HepG2 (cell line): Measurements from ENCODE around the gene NAMPT. TPM values are rescaled to one million over a fixed set of nuclear protein-coding genes. Genes with fewer than 3 reads are reported as not detected.

Experiments used
- ATAC-seq: fragments of 200-7000 bp; cut with Tn5 transposase; 3 replicates; pipeline ENCODE4 v1.9.1; 2020; ENCODE audit warnings: mild to moderate bottlenecking, moderate library complexity
- BruUV-seq: library from RNA; stranded (reverse); fragments of 400-500 nt; replicated peaks from 2 replicates; lab custom pipeline; 2021; lab: Mats Ljungman, UMichigan
- CTCF ChIA-PET: fragments of 300-600 bp; formaldehyde crosslinking; extraction: SDS; loops from one replicate; lab custom pipeline; 2021; ENCODE audit warnings: low total read pairs, inconsistent platforms, low intra/inter-chr PET ratio; lab: Yijun Ruan, JAX
- POLR2A ChIA-PET: fragments of 350-600 bp; sonication (Branson Sonifier 250); formaldehyde crosslinking; loops from one replicate; lab custom pipeline; 2020; ENCODE audit warnings: antibody characterized with exemption, inconsistent platforms; lab: Yijun Ruan, JAX
- DNase-seq: peaks from one replicate; pipeline ENCODE4 v3.0.0-alpha.2; 2015; ENCODE audit warnings: low spot score
- FAIRE-seq: peaks from 3 replicates; lab custom pipeline; 2011; peaks lifted over from hg19 to GRCh38; lab: Jason Lieb, UNC
- H2AFZ ChIP-seq: one replicate; pipeline ENCODE4 v1.6.1; 2011; ENCODE audit warnings: low read length, inconsistent platforms
- H3K27ac ChIP-seq: fragments of 300-600 bp; 3 replicates; pipeline ENCODE4 v1.8.0; 2011; ENCODE audit warnings: mixed run types, mild to moderate bottlenecking, mixed read lengths, low read length, inconsistent platforms; ENCODE audit not compliant: insufficient read depth; ENCODE audit errors: extremely low read length
- H3K27me3 ChIP-seq, 2 experiments: fragments of 200-600 bp in 1 of 2; 2 replicates in 1 of 2; 3 replicates in 1 of 2; pipeline versions ENCODE4 v1.6.0 to v1.8.0; 2011; ENCODE audit warnings: low read length in 2 of 2, mild to moderate bottlenecking in 2 of 2, moderate library complexity in 2 of 2, inconsistent platforms in 1 of 2; ENCODE audit not compliant: insufficient read depth in 2 of 2, control insufficient read depth in 1 of 2
- H3K36me3 ChIP-seq, 2 experiments: fragments of 200-600 bp in 1 of 2; replicated peaks in 1 of 2; 2 replicates in 1 of 2; 3 replicates in 1 of 2; pipeline versions ENCODE4 v1.5.1 to v1.8.0; 2011; ENCODE audit warnings: low read length in 2 of 2, inconsistent platforms in 1 of 2; ENCODE audit not compliant: insufficient read depth in 2 of 2, control insufficient read depth in 1 of 2
- H3K4me1 ChIP-seq: 2 replicates; pipeline ENCODE4 v1.5.1; 2012; ENCODE audit warnings: low read length, inconsistent platforms; ENCODE audit not compliant: insufficient read depth
- H3K4me2 ChIP-seq: 2 replicates; pipeline ENCODE4 v1.6.0; 2011; ENCODE audit warnings: low read depth, low read length, inconsistent platforms
- H3K4me3 ChIP-seq, 3 experiments: fragments of 200-600 bp in 1 of 3; sonication (generic), shearing (Covaris generic) in 1 of 3; replicated peaks in 1 of 3; 2 replicates each; pipeline ENCODE4 v1.5.1; 2011 to 2016; ENCODE audit warnings: low read length in 3 of 3, inconsistent platforms in 2 of 3, low read depth in 2 of 3, mild to moderate bottlenecking in 2 of 3, control low read depth in 1 of 3, mixed read lengths in 1 of 3; ENCODE audit not compliant: insufficient read depth in 1 of 3
- H3K79me2 ChIP-seq: one replicate; pipeline ENCODE4 v1.6.1; 2011; ENCODE audit warnings: low read length, inconsistent platforms; ENCODE audit not compliant: insufficient read depth
- H3K9ac ChIP-seq: 2 replicates; pipeline ENCODE4 v1.6.0; 2011; ENCODE audit warnings: mild to moderate bottlenecking, low read depth, low read length, inconsistent platforms; ENCODE audit not compliant: insufficient read depth
- H3K9me3 ChIP-seq: 2 replicates; pipeline ENCODE4 v1.5.1; 2012; ENCODE audit warnings: mild to moderate bottlenecking, low read length
- H4K20me1 ChIP-seq: 2 replicates; pipeline ENCODE4 v1.6.0; 2011; ENCODE audit warnings: inconsistent platforms, mild to moderate bottlenecking, low read length, moderate library complexity; ENCODE audit not compliant: insufficient read depth
- ATF5 ChIP-seq: sonication (generic); formaldehyde crosslinking; IDR thresholded peaks from 2 replicates; pipeline ENCODE4 v1.4.0; 2020; ENCODE audit warnings: mild to moderate bottlenecking, low read depth, missing genetic modification reagents
- BRD4 ChIP-seq: sonication (generic); formaldehyde crosslinking; IDR thresholded peaks from 2 replicates; pipeline ENCODE4 v1.4.0; 2020; ENCODE audit warnings: missing genetic modification reagents
- CENPT ChIP-seq: sonication (generic); formaldehyde crosslinking; IDR thresholded peaks from 2 replicates; pipeline ENCODE4 v1.8.0; 2022; ENCODE audit warnings: low read depth, mild to moderate bottlenecking, moderate library complexity, missing genetic modification reagents
- CREB1 ChIP-seq, 2 experiments: fragments of 450-650 bp in 1 of 2; IDR thresholded peaks; 2 replicates each; pipeline ENCODE4 v1.6.1; 2016 to 2017; ENCODE audit warnings: control low read depth in 1 of 2, mild to moderate bottlenecking in 1 of 2, missing compliant biosample characterization in 1 of 2, missing genetic modification characterization in 1 of 2
- GABPB1 ChIP-seq: IDR thresholded peaks from 2 replicates; pipeline ENCODE4 v1.6.1; 2016; ENCODE audit warnings: mild to moderate bottlenecking, missing genetic modification reagents, moderate library complexity, missing compliant biosample characterization
- NRL ChIP-seq: sonication (generic); formaldehyde crosslinking; IDR thresholded peaks from 2 replicates; pipeline ENCODE4 v1.5.0; 2020; ENCODE audit warnings: missing genetic modification reagents, mild to moderate bottlenecking, moderate library complexity, borderline replicate concordance
- RNF219 ChIP-seq: sonication (generic); formaldehyde crosslinking; IDR thresholded peaks from 2 replicates; pipeline ENCODE4 v1.5.0; 2020; ENCODE audit warnings: mild to moderate bottlenecking, missing genetic modification reagents
- SIX1 ChIP-seq: sonication (generic); formaldehyde crosslinking; IDR thresholded peaks from 2 replicates; pipeline ENCODE4 v1.4.0; 2020; ENCODE audit warnings: missing genetic modification reagents, borderline replicate concordance
- SMYD3 ChIP-seq: sonication (generic); formaldehyde crosslinking; IDR thresholded peaks from 2 replicates; pipeline ENCODE4 v1.8.1; 2023; ENCODE audit warnings: mild to moderate bottlenecking, missing genetic modification reagents
- SP1 ChIP-seq, 2 experiments: fragments of 450-650 bp in 1 of 2; sonication (generic) in 1 of 2; formaldehyde crosslinking in 1 of 2; IDR thresholded peaks; 2 replicates each; pipeline versions ENCODE4 v1.4.0 to v1.6.1; 2016 to 2020; ENCODE audit warnings: missing genetic modification reagents in 1 of 2
- STAG1 ChIP-seq: sonication (generic); formaldehyde crosslinking; IDR thresholded peaks from 2 replicates; pipeline ENCODE4 v1.4.0; 2020; ENCODE audit warnings: missing genetic modification reagents
- ZNF317 ChIP-seq: sonication (generic); formaldehyde crosslinking; IDR thresholded peaks from 2 replicates; pipeline ENCODE4 v1.5.0; 2020; ENCODE audit warnings: mild to moderate bottlenecking, missing genetic modification reagents
- ZNF367 ChIP-seq: sonication (generic); formaldehyde crosslinking; IDR thresholded peaks from 2 replicates; pipeline ENCODE4 v1.4.0; 2020; ENCODE audit warnings: missing genetic modification reagents, borderline replicate concordance
- WGBS: methylation state at CpG from one replicate; pipeline ENCODE4 v1.1.6; 2017; ENCODE audit warnings: low lambda C conversion rate; 5-methylcytosine and 5-hydroxymethylcytosine counted together
- in situ Hi-C: cut with HindIII; loops from 2 replicates; pipeline ENCODE4 v1.10.0; 2017; ENCODE audit warnings: low pct_unique_long_range_greater_than_20kb; ENCODE audit not compliant: extremely low pct_ligation_motif_present
- intact Hi-C: fragments of 100-400 bp; cut with micrococcal nuclease; formaldehyde crosslinking; loops from one replicate; pipeline ENCODE4 v1.10.0; 2022; ENCODE audit not compliant: unreplicated experiment
- polyA plus RNA-seq, 8 experiments: library from polyadenylated mRNA; depleted of rRNA in 3 of 8; stranded (reverse) in 7 of 8; unstranded in 1 of 8; fragments of >200 nt; fragmentation: Illumina TruSeq in 4 of 8; extraction: Trizol in 4 of 8; gene quantifications; 2 replicates each; pipeline versions ENCODE4 v1.2.1 to v1.2.3, GENCODE V29; 2011 to 2016; ENCODE audit warnings: low read depth in 4 of 8, missing spikeins in 1 of 8, mixed read lengths in 1 of 8; ENCODE audit not compliant: insufficient read depth in 1 of 8
- total RNA-seq, 5 experiments: library from RNA; depleted of rRNA; stranded (reverse); fragments of >200 nt; fragmentation: Illumina TruSeq; extraction: Trizol; gene quantifications; 2 replicates each; pipeline ENCODE4 v1.2.3, GENCODE V29; 2016; ENCODE audit warnings: low read depth in 1 of 5
- TF ChIP-seq, protein P1 (sequence below): sonication (generic); formaldehyde crosslinking; IDR thresholded peaks from 2 replicates; pipeline ENCODE4 v1.8.0; 2022; ENCODE audit warnings: missing genetic modification reagents, low read depth, mild to moderate bottlenecking, borderline replicate concordance
- TF ChIP-seq, protein P2 (sequence below): fragments of 450-650 bp; IDR thresholded peaks from 2 replicates; pipeline ENCODE4 v1.6.1; 2017; ENCODE audit warnings: mild to moderate bottlenecking

NAMPT gene
- total and polyA plus RNA-seq, 2 of the 13 experiments (the other 11 are each of a cell fraction or from before 2014, with no cell fraction given) = 15.8 to 67.7 TPM

GRCh38 chr7:106231856-106232490, 52.8 kb downstream of the NAMPT start:
- Histone ChIP-seq H3K4me1 (no peaks in the 10 kb centered on the region), H3K79me2 (no peaks in the 10 kb centered on the region), H2AFZ (no peak overlapping the region), H3K4me2 (no peak overlapping the region), H3K36me3 (no peaks in the 10 kb centered on the region), H3K9me3 (no peaks in the 10 kb centered on the region), H4K20me1 (no peaks in the 10 kb centered on the region), H3K27me3 (no peaks in the 10 kb centered on the region), H3K4me3 (no peak overlapping the region), H3K9ac (no peak overlapping the region), H3K27ac (no peak overlapping the region)
- ATAC-seq = no peak
- intact Hi-C loops (no loop called here), in situ Hi-C loops (no loop called here)
- TF ChIP-seq NRL (CRISPR knock-in tag) (no peak), ZNF367 (no peak), STAG1 (CRISPR knock-in tag) (no peak), GABPB1 (CRISPR knock-in tag) (no peak), SMYD3 (no peak), ZNF317 (no peak), BRD4 (no peak), SP1 (IDR thresholded peaks at IDR 0.05) (no peak), SP1 (CRISPR knock-in tag; IDR thresholded peaks at IDR 0.05) (no peak), RNF219 (CRISPR knock-in tag) (no peak), CENPT (CRISPR knock-in tag) (no peak), SIX1 (no peak), ATF5 (CRISPR knock-in tag) (no peak), CREB1 (IDR thresholded peaks at IDR 0.05) (no peak), CREB1 (CRISPR knock-in tag; IDR thresholded peaks at IDR 0.05) (no peak)
- TF ChIP-seq, protein P1, sequence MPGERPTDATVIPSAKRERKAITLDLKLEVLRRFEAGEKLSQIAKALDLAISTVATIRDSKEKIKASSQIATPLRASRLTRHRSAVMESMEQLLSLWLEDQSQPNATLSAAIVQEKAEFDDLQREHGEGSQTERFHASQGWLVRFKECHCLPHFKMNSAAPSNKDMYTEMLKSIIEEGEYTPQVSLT (CRISPR knock-in tag) = no peak
- TF ChIP-seq, protein P2, sequence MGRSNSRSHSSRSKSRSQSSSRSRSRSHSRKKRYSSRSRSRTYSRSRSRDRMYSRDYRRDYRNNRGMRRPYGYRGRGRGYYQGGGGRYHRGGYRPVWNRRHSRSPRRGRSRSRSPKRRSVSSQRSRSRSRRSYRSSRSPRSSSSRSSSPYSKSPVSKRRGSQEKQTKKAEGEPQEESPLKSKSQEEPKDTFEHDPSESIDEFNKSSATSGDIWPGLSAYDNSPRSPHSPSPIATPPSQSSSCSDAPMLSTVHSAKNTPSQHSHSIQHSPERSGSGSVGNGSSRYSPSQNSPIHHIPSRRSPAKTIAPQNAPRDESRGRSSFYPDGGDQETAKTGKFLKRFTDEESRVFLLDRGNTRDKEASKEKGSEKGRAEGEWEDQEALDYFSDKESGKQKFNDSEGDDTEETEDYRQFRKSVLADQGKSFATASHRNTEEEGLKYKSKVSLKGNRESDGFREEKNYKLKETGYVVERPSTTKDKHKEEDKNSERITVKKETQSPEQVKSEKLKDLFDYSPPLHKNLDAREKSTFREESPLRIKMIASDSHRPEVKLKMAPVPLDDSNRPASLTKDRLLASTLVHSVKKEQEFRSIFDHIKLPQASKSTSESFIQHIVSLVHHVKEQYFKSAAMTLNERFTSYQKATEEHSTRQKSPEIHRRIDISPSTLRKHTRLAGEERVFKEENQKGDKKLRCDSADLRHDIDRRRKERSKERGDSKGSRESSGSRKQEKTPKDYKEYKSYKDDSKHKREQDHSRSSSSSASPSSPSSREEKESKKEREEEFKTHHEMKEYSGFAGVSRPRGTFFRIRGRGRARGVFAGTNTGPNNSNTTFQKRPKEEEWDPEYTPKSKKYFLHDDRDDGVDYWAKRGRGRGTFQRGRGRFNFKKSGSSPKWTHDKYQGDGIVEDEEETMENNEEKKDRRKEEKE = no peak
- FAIRE-seq = no peak
- CTCF ChIA-PET = no interaction called here
- no TSS peak for BruUV-seq
- DNase-seq = no peak
- POLR2A ChIA-PET = no interaction called here
- WGBS = 45% methylated on average over 7 of the region's 7 CpGs
